ENCODE results near the gene ADCY7.

DNA sequence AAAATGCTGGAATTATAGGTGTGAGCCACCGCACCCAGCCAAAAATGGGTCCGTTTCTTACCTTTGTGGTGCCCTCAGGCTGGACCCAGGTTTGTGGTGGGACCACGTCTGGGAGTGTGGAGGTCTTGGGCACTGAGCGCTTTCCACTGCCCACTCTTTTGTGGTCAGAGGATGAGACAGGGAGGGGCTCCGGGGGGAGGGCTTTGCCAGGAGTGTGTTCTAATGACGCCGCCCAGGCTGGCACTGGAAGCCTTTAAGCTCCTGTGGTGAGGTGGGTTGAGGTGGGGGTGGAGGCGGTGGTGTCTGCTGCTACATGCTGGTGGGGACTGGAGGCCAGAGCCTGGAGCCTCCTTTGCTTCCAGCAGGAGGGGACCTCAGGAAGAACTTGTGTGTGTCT is 12.8 kb upstream of the ADCY7 start:
- no peak for TF ChIP-seq ZNF8 (CRISPR knock-in tag; IDR thresholded peaks at IDR 0.05)
- no peak for TF ChIP-seq PATZ1 (CRISPR knock-in tag; IDR thresholded peaks at IDR 0.05; ENCODE audit: borderline replicate concordance)
- no peak for TF ChIP-seq BACH2 (CRISPR knock-in tag; IDR thresholded peaks at IDR 0.05; ENCODE audit: borderline replicate concordance)
- no peak for TF ChIP-seq TCF4 (CRISPR knock-in tag; IDR thresholded peaks at IDR 0.05; ENCODE audit: borderline replicate concordance)
- no peak for TF ChIP-seq ESRRG (CRISPR knock-in tag; IDR thresholded peaks at IDR 0.05)
- TF ChIP-seq GLIS3 (CRISPR knock-in tag; IDR thresholded peaks at IDR 0.05) = no peak
- TF ChIP-seq ZFP30 (CRISPR knock-in tag; IDR thresholded peaks at IDR 0.05) = no peak
- TF ChIP-seq, protein P1, sequence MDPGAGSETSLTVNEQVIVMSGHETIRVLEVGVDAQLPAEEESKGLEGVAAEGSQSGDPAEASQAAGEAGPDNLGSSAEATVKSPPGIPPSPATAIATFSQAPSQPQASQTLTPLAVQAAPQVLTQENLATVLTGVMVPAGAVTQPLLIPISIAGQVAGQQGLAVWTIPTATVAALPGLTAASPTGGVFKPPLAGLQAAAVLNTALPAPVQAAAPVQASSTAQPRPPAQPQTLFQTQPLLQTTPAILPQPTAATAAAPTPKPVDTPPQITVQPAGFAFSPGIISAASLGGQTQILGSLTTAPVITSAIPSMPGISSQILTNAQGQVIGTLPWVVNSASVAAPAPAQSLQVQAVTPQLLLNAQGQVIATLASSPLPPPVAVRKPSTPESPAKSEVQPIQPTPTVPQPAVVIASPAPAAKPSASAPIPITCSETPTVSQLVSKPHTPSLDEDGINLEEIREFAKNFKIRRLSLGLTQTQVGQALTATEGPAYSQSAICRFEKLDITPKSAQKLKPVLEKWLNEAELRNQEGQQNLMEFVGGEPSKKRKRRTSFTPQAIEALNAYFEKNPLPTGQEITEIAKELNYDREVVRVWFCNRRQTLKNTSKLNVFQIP (CRISPR knock-in tag; IDR thresholded peaks at IDR 0.05; ENCODE audit: borderline replicate concordance, low read depth) = no peak

Measured in SK-N-SH treated with all-trans-retinoic acid at 6 μM for 48 hours (cell line).